HCT116 (cell line): ENCODE measurements around the gene TICRR.

ENCODE experiments used
- CTCF ChIP-seq, 3 experiments: fragments of 200-600 bp in 1 of 3; sonication (generic) in 1 of 3; IDR thresholded peaks in 2 of 3; conservative IDR thresholded peaks in 1 of 3; 2 replicates each; pipeline ENCODE4 v1.5.1; 2012 to 2017; ENCODE audit warnings: low read depth in 2 of 3, low read length in 2 of 3, antibody characterized with exemption in 1 of 3, borderline replicate concordance in 1 of 3, control low read depth in 1 of 3, mild to moderate bottlenecking in 1 of 3, mixed read lengths in 1 of 3, mixed run types in 1 of 3, moderate library complexity in 1 of 3; ENCODE audit not compliant: insufficient read depth in 1 of 3
- EZH2 ChIP-seq: fragments of 200-600 bp; sonication (generic); IDR thresholded peaks from 2 replicates; pipeline ENCODE4 v1.6.1; 2017; ENCODE audit warnings: antibody characterized with exemption, mixed run types
- MAX ChIP-seq: IDR thresholded peaks from 2 replicates; pipeline ENCODE4 v1.6.1; 2012
- POLR2A ChIP-seq: IDR thresholded peaks from 2 replicates; pipeline ENCODE4 v1.7.0; 2011; ENCODE audit warnings: borderline replicate concordance; ENCODE audit not compliant: insufficient read depth, insufficient read length; ENCODE audit errors: extremely low read depth
- ZBTB33 ChIP-seq: IDR thresholded peaks from 2 replicates; pipeline ENCODE4 v1.6.1; 2011; ENCODE audit warnings: mild to moderate bottlenecking, low read length, moderate library complexity; ENCODE audit not compliant: insufficient replicate concordance; ENCODE audit errors: extremely low read depth

- TF ChIP-seq CTCF (IDR thresholded peaks at IDR 0.05 in 2 of 3, conservative IDR thresholded peaks at IDR 0.05 in 1 of 3; ENCODE audit: borderline replicate concordance in 1 of 3, insufficient read depth in 1 of 3, low read depth in 2 of 3, low read length in 2 of 3) (no peak), ZBTB33 (no peak), EZH2 (no peak), POLR2A (no peak), MAX (no peak)
These were observed 90.3 kb downstream of the TICRR start for GRCh38 chr15:89665449-89666181.
